Activated effector memory CD4-positive, alpha-beta T cell treated with Interleukin-2 at 50 U/mL for 16 hours (primary cell): Measurements from ENCODE around the gene PIEZO2.
A peak's percentile ranks its signal among the peaks of the same experiment; 100 is the strongest.

ENCODE experiments used
- DNase-seq: peaks from one replicate; pipeline ENCODE4 v3.0.0-alpha.2; 2020

Gene PIEZO2

GRCh38 chr18:10838553-10838952 lies 310.8 kb downstream of the PIEZO2 start:
- no peak for DNase-seq

GRCh38 chr18:10834128-10834815 lies 315.1 kb downstream of the PIEZO2 start:
- DNase-seq: no peak

GRCh38 chr18:10833656-10834055 lies 315.7 kb downstream of the PIEZO2 start:
- DNase-seq: no peak

DNA sequence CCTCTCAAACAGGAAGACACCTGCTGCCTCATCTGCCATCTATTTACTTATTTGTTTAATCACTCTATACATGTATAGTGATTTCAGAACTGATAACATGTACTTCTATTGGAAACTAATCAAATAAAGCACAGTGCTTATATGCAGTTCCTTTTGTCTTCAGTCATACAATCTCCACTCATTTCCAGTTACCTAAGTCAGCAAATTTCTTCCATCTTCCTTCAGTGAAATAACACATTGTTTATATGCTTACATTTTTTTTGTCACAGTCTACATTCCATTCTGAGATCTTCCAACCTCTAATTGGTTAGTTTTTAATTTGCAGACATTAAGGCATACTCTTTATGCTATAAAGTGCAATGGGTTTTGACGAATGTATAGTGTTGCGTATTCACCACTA lies 323.0 kb downstream of the PIEZO2 start:
- DNase-seq: no peak

DNA sequence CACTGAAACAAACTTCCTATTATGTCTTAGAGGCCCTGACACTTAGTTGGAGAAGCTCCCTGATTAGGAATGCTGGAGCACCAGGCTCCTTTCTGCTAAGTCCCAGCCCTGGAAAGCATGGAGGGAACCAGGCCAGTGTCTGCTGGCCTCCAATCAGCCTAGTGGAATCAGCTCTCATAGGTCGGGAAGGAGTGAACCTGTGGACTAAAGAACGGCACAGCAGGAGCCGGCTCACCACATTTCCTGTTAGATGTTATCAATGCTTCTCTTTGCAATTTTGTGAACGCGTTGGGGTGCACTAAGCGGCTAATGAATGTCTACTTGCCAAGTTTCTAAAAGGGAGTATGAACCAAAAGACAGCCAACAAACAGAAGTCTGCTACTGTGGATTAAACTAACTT lies 326.9 kb downstream of the PIEZO2 start:
- DNase-seq: no peak

DNA sequence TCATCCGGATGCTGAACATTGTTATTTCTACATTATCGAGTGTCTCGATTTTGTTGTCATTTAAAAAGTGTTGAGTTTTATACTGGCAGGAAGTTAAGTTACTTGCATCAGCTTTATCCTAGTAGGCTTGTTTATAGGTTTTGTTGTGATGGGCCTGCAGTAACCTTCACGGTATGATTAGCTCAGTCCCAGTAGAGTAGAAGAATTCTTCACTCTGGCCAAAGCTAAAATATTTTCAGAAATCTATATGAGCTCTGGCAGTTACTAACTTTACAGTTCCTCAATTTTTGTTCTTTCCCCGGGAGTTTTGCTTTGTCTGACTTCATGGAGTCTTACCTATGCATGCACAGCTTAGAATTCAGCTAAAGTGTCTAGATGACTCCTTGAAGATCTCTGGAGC lies 328.7 kb downstream of the PIEZO2 start:
- DNase-seq: no peak

- DNase-seq: no peak
Measured at GRCh38 chr18:10814336-10814735, 335.0 kb downstream of the PIEZO2 start.

DNA sequence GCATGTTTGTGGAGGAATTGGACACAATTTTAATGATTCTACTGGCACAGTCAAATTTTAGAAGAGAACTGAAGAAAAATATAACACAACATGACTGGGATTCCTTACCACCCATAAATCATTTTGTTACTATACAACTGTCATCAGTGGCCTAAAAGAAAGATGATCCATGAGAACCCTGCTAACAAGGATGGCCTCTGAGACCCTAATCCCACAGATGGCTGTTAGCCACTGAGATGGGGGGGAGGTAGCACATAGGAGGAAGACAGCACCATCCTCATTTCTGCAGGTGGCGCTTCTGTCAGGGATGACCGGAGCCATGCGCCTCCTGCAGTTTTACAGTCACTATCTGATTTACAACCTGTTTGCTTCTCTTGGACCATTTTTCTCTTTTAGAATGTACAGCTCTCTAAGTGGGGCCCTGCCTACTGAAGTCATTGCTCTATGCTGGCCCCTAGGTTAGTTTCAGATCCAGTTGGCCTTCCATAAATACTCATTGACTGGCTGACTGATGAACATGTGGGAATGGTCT lies 343.7 kb downstream of the PIEZO2 start:
- DNase-seq: no peak

GRCh38 chr18:10804126-10804525 lies 345.2 kb downstream of the PIEZO2 start:
- DNase-seq: no peak

- no peak for DNase-seq
Measured at GRCh38 chr18:10798727-10799550, 350.4 kb downstream of the PIEZO2 start.

GRCh38 chr18:10797896-10798295 lies 351.5 kb downstream of the PIEZO2 start:
- no peak for DNase-seq

DNA sequence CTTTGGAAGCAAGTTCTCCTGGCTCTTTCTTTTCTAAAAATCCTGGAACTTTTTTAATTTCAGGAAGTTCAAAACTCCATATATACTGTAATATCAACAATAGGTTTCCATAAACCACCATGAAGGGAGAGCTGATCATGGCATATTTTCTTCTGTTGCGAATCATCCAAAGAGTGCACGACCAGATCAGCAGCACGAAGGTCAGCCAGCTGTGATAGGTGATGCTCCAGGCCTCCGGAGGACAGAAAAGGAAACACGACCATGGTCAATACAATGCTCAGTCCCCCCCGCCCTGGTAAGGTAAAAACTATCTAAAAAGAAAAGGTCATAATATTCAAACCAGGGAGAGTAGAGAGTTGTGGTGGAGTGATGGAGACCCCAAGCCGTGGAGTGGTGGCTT lies 354.6 kb downstream of the PIEZO2 start:
- no peak for DNase-seq

DNA sequence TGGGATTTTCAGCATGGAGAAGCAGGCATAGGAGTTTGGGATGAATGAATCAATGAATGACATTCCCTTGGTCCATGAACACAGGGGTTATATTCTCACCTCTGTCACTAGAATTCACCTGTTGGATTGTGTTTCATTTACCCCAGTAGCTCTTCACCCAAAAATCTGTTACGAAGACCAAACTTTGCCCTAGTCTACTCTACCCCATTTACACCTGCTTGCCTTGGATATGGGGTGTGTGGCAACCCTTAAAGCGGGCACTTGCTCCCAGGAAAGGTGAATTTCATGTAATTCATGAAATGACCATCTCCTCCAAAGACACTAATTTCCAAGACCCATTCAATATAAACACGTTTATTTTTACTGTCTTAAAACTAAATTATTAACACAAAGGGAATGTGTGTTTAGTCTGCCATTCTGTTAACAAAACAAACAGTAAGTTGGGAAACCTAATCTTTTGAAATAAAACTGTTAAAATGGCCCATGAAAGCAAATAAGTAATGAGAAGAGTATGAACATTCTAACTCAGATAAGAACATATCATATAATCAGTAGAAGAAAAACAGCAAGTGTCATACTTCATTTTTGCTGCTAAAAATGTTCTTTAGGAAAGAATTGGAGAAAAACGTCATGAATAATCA lies 355.5 kb downstream of the PIEZO2 start:
- no peak for DNase-seq

- no peak for DNase-seq
Measured at GRCh38 chr18:10792181-10792580, 357.2 kb downstream of the PIEZO2 start.

DNA sequence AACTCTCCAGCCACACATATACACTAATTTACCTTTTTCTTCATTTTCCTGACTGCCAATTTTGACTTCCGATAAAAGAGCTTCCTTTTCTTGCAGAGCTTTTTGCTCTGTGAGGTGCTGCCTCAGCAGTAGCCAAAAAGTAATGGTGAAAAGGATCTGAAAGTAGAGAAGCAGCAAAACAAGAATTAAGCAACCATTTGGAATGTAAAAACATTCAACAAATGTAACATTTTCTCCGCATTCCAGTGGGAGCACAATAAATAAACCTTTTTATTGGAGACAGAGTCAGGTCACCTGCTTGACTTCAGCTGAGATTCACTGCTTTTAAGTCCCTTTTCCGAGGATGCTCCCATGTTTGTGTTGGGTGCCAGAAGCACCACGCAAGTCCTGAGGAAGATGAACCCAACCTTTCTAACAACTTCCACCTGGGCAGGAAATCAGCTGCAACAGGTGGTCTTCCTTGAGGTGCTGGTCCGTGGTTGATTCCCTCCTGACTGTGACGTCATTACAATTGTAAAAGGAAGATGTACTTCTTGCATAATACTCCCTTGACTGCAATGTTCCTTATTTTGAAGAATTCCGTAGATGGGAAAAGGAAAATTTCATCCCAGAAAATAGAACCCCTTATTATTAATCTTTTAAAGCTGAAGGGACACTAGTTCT lies 358.1 kb downstream of the PIEZO2 start:
- no peak for DNase-seq

DNA sequence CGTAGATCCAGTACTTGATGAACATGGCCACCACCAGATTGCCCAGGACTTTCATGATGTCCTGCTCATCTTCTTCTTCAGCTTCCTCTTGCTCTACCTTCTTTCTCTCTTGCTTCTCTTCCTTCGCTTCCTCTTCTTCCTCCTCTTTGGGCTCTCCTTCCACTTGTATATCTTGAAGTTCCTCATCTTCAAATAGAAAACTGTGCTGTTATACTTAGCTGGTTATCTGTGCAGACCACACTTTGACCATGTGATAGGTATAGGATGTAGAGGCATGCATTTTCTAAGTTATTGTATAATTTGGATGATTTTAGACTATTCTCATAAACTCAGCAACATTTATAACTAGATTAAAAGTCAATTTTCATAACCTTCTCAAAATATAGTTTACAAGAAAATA lies 360.2 kb downstream of the PIEZO2 start:
- DNase-seq: no peak

- peak; percentile 56 for DNase-seq
Measured at GRCh38 chr18:10787293-10787901, 362.0 kb downstream of the PIEZO2 start.

DNA sequence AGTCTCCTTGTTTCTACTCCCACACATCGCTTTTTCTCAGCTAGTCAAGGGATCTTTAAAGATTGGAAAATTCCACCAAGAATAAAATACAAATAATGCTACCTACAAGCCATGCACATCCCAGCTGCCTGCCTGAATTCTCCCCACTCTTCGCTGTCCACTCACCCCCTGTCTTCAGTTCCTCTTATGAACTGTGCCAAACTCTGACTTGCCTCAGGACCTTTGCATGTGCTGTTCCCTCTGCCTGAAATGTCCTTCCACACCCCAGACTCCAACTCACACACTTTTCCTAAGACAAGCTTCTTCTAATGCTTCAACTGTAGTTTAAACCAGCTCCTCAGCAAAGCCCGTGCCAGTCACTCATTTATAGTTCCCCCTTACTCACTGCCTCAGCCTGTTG lies 363.6 kb downstream of the PIEZO2 start:
- DNase-seq: no peak

DNA sequence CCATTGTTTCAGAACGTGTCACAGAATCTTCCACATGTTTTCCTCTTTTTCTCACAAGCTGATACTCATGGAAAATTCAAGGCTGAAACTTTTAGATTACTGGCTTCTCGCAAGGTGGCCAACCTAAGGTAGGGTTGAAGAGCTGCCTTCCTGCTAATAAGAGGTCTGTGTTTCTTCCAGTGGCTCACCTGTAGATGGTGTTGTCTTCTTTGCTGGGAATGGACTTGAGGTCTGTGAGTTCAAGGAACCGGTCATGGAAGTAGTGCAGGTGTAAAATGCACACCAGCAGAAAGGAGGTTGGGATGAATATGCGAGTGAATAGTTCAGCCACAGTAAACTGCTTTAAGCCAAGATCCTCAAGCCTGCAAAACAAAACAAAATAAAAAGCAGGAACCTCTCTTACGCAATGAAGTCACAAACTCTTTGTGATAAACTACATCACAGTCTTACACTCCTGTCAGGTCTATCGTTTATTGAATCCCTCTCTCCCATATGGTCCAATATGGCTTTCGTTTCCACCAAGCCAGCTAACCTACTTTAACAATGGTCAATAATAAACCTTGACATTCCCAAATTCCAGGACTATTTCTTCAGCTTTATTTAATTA lies 364.7 kb downstream of the PIEZO2 start:
- DNase-seq: no peak

DNA sequence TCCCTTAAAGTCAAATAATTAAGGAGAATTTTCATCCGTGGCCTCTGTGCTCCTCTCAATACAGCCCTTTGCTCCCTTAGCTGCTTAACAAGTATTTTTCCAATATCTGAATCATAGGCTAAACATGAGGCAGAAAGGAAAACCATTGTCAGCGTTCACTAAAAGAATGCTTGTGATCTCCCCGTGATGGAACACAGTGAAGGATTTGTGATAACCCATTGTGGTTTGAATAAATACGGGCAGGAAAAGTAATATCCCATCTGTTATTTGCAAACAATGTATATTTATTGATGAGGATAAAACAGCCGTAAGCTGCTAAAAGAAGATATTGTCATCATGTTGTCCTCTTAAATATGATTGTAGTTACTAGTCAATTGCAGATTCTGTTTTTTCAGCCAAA lies 365.4 kb downstream of the PIEZO2 start:
- no peak for DNase-seq

DNA sequence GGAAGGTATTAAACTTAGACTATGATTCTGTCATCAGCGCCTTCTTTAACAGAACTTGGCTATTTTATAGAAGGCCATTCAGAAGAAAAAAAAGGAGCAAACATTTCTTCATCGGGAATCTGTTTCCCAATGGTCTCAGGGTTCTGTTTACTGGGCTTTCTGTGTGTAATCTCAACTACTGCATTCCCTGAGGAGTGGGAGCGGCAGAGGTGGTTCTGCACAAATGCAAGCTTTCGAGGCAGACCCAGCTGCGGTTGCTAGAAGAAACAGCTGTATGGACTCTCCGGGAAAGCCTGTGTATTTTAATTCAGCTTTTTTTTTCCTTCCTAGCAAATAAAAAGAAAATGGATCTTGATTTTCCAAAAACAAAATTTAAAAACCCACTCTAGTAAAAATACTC lies 372.9 kb downstream of the PIEZO2 start:
- DNase-seq: no peak

DNA sequence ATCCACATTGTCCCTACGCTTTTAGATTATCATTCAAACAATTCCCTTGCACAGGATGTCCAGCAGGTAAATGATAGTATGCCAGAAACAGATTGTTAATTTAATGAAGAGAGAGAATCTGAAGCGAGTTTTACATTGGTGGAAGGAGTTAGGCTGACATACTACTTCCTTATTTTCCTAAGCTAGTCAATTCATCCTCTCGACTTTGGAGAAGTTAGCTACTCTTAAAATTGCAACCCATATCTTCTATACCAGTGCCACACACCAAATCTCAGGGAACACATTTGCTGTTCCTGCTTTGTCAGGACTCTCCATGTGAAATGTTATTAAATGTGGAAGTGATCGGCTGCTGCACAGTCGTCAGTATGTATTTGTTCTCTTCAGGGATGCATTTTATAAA lies 374.3 kb downstream of the PIEZO2 start:
- no peak for DNase-seq
